ENCODE data around the gene NLK. TPM values are rescaled to one million over a fixed set of nuclear protein-coding genes. Genes with fewer than 3 reads are reported as not detected.
"Not testable (repeated sequence)": the region's sequence is repeated elsewhere in the genome, so short reads cannot be mapped to it uniquely, and the experiment has no call there.

NLK gene
- total and polyA plus RNA-seq, 2 donors: 18.8 to 23.5 TPM

GRCh38 chr17:28141313-28141712 is 98.8 kb downstream of the NLK start:
- WGBS: 96% methylated on average over 3 of the region's 3 CpGs

GRCh38 chr17:28141773-28142172 is 99.3 kb downstream of the NLK start:
- Histone ChIP-seq H3K27me3 (ENCODE audit: control insufficient read depth in 2 of 2, insufficient read depth in 1 of 2, low read length in 1 of 2) (no peaks in the 10 kb centered on the region), H3K9me3 (ENCODE audit: control insufficient read depth in 2 of 2, insufficient read depth in 1 of 2, low read length in 1 of 2) (no peaks in the 10 kb centered on the region), H3K4me1 (ENCODE audit: control insufficient read depth in 2 of 2, insufficient read depth in 2 of 2, low read length in 2 of 2) (no peaks in the 10 kb centered on the region), H3K36me3 (ENCODE audit: control insufficient read depth in 2 of 2, insufficient read depth in 2 of 2, low read length in 1 of 2) (no peaks in the 10 kb centered on the region), H3K27ac (ENCODE audit: low read depth in 1 of 2, low read length in 1 of 2) (no peak overlapping the region), H3K4me3 (ENCODE audit: low read length in 2 of 2) (no peak overlapping the region)
- 96% methylated on average over 1 of the region's 1 CpG for WGBS
- no peak for DNase-seq (ENCODE audit: low read depth in 6 of 9, low spot score in 9 of 9)

More at GRCh38 chr17:28141313-28141712, 98.8 kb downstream of the NLK start:
- no peaks in the 10 kb centered on the region for H3K27me3 ChIP-seq (ENCODE audit: control insufficient read depth in 2 of 2, insufficient read depth in 1 of 2, low read length in 1 of 2)
- no peaks in the 10 kb centered on the region for H3K36me3 ChIP-seq (ENCODE audit: control insufficient read depth in 2 of 2, insufficient read depth in 2 of 2, low read length in 1 of 2)
- no peaks in the 10 kb centered on the region for H3K9me3 ChIP-seq (ENCODE audit: control insufficient read depth in 2 of 2, insufficient read depth in 1 of 2, low read length in 1 of 2)
- DNase-seq (ENCODE audit: low read depth in 6 of 9, low spot score in 9 of 9): no peak
- H3K4me3 ChIP-seq (ENCODE audit: low read length in 2 of 2): no peak overlapping the region
- no peaks in the 10 kb centered on the region for H3K4me1 ChIP-seq (ENCODE audit: control insufficient read depth in 2 of 2, insufficient read depth in 2 of 2, low read length in 2 of 2)
- no peak overlapping the region for H3K27ac ChIP-seq (ENCODE audit: low read depth in 1 of 2, low read length in 1 of 2)

GRCh38 chr17:28142305-28142704 is 99.8 kb downstream of the NLK start:
- Histone ChIP-seq H3K27ac (ENCODE audit: low read depth in 1 of 2, low read length in 1 of 2) (no peak overlapping the region), H3K4me3 (ENCODE audit: low read length in 2 of 2) (no peak overlapping the region), H3K27me3 (ENCODE audit: control insufficient read depth in 2 of 2, insufficient read depth in 1 of 2, low read length in 1 of 2) (no peaks in the 10 kb centered on the region), H3K36me3 (ENCODE audit: control insufficient read depth in 2 of 2, insufficient read depth in 2 of 2, low read length in 1 of 2) (no peaks in the 10 kb centered on the region), H3K9me3 (ENCODE audit: control insufficient read depth in 2 of 2, insufficient read depth in 1 of 2, low read length in 1 of 2) (no peaks in the 10 kb centered on the region), H3K4me1 (ENCODE audit: control insufficient read depth in 2 of 2, insufficient read depth in 2 of 2, low read length in 2 of 2) (no peaks in the 10 kb centered on the region)
- WGBS: 90% methylated on average over 5 of the region's 5 CpGs
- no peak for DNase-seq (ENCODE audit: low read depth in 6 of 9, low spot score in 9 of 9)

GRCh38 chr17:28144019-28144418 is 101.5 kb downstream of the NLK start:
- Histone ChIP-seq H3K9me3 (ENCODE audit: control insufficient read depth in 2 of 2, insufficient read depth in 1 of 2, low read length in 1 of 2) (no peaks in the 10 kb centered on the region), H3K36me3 (ENCODE audit: control insufficient read depth in 2 of 2, insufficient read depth in 2 of 2, low read length in 1 of 2) (no peaks in the 10 kb centered on the region), H3K4me1 (ENCODE audit: control insufficient read depth in 2 of 2, insufficient read depth in 2 of 2, low read length in 2 of 2) (no peaks in the 10 kb centered on the region), H3K27me3 (ENCODE audit: control insufficient read depth in 2 of 2, insufficient read depth in 1 of 2, low read length in 1 of 2) (no peaks in the 10 kb centered on the region), H3K4me3 (ENCODE audit: low read length in 2 of 2) (no peak overlapping the region), H3K27ac (ENCODE audit: low read depth in 1 of 2, low read length in 1 of 2) (no peak overlapping the region)
- 95% methylated on average over 3 of the region's 3 CpGs for WGBS
- no peak for DNase-seq (ENCODE audit: low read depth in 6 of 9, low spot score in 9 of 9)

- Histone ChIP-seq H3K4me3 (ENCODE audit: low read length in 2 of 2) (no peak overlapping the region), H3K27ac (ENCODE audit: low read depth in 1 of 2, low read length in 1 of 2) (no peak overlapping the region), H3K36me3 (ENCODE audit: control insufficient read depth in 2 of 2, insufficient read depth in 2 of 2, low read length in 1 of 2) (no peaks in the 10 kb centered on the region), H3K9me3 (ENCODE audit: control insufficient read depth in 2 of 2, insufficient read depth in 1 of 2, low read length in 1 of 2) (no peaks in the 10 kb centered on the region), H3K27me3 (ENCODE audit: control insufficient read depth in 2 of 2, insufficient read depth in 1 of 2, low read length in 1 of 2) (no peaks in the 10 kb centered on the region), H3K4me1 (ENCODE audit: control insufficient read depth in 2 of 2, insufficient read depth in 2 of 2, low read length in 2 of 2) (no peaks in the 10 kb centered on the region)
- WGBS: 91% methylated on average over 2 of the region's 2 CpGs
- DNase-seq (ENCODE audit: low read depth in 6 of 9, low spot score in 9 of 9): no peak
Measured at GRCh38 chr17:28145348-28145747, 102.9 kb downstream of the NLK start.

GRCh38 chr17:28147017-28147416 is 104.5 kb downstream of the NLK start:
- DNase-seq (ENCODE audit: low read depth in 6 of 9, low spot score in 9 of 9): no peak
- H3K4me3 ChIP-seq (ENCODE audit: low read length in 2 of 2): no peak overlapping the region

GRCh38 chr17:28151001-28151400 is 108.5 kb downstream of the NLK start:
- peak in 5 of 9 donors; percentile 13 to 66 (median 18) for DNase-seq (ENCODE audit: low read depth in 6 of 9, low spot score in 9 of 9)
- Histone ChIP-seq H3K4me3 (ENCODE audit: low read length in 2 of 2) (no peak overlapping the region), H3K9me3 (ENCODE audit: control insufficient read depth in 2 of 2, insufficient read depth in 1 of 2, low read length in 1 of 2) (no peaks in the 10 kb centered on the region), H3K36me3 (ENCODE audit: control insufficient read depth in 2 of 2, insufficient read depth in 2 of 2, low read length in 1 of 2) (no peaks in the 10 kb centered on the region), H3K27ac (ENCODE audit: low read depth in 1 of 2, low read length in 1 of 2) (no peak overlapping the region), H3K27me3 (ENCODE audit: control insufficient read depth in 2 of 2, insufficient read depth in 1 of 2, low read length in 1 of 2) (no peaks in the 10 kb centered on the region), H3K4me1 (ENCODE audit: control insufficient read depth in 2 of 2, insufficient read depth in 2 of 2, low read length in 2 of 2) (peaks cover 3% of the 10 kb centered on the region in 2 donors)
- WGBS: 57% methylated on average over 1 of the region's 1 CpG

More at GRCh38 chr17:28147017-28147416, 104.5 kb downstream of the NLK start:
- Histone ChIP-seq H3K36me3 (ENCODE audit: control insufficient read depth in 2 of 2, insufficient read depth in 2 of 2, low read length in 1 of 2) (no peaks in the 10 kb centered on the region), H3K9me3 (ENCODE audit: control insufficient read depth in 2 of 2, insufficient read depth in 1 of 2, low read length in 1 of 2) (no peaks in the 10 kb centered on the region), H3K27me3 (ENCODE audit: control insufficient read depth in 2 of 2, insufficient read depth in 1 of 2, low read length in 1 of 2) (no peaks in the 10 kb centered on the region), H3K27ac (ENCODE audit: low read depth in 1 of 2, low read length in 1 of 2) (no peak overlapping the region), H3K4me1 (ENCODE audit: control insufficient read depth in 2 of 2, insufficient read depth in 2 of 2, low read length in 2 of 2) (peaks cover 3% of the 10 kb centered on the region in 2 donors)

- Histone ChIP-seq H3K9me3 (ENCODE audit: control insufficient read depth in 2 of 2, insufficient read depth in 1 of 2, low read length in 1 of 2) (no peaks in the 10 kb centered on the region), H3K36me3 (ENCODE audit: control insufficient read depth in 2 of 2, insufficient read depth in 2 of 2, low read length in 1 of 2) (no peaks in the 10 kb centered on the region), H3K4me3 (ENCODE audit: low read length in 2 of 2) (no peak overlapping the region), H3K27me3 (ENCODE audit: control insufficient read depth in 2 of 2, insufficient read depth in 1 of 2, low read length in 1 of 2) (no peaks in the 10 kb centered on the region), H3K4me1 (ENCODE audit: control insufficient read depth in 2 of 2, insufficient read depth in 2 of 2, low read length in 2 of 2) (peaks cover 3% of the 10 kb centered on the region in 2 donors), H3K27ac (ENCODE audit: low read depth in 1 of 2, low read length in 1 of 2) (no peak overlapping the region)
- 94% methylated on average over 2 of the region's 2 CpGs for WGBS
- no peak for DNase-seq (ENCODE audit: low read depth in 6 of 9, low spot score in 9 of 9)
Measured at GRCh38 chr17:28154214-28154613, 111.7 kb downstream of the NLK start.

- not testable (repeated sequence) for H3K36me3 ChIP-seq (ENCODE audit: control insufficient read depth in 2 of 2, insufficient read depth in 2 of 2, low read length in 1 of 2); H3K27me3 ChIP-seq (ENCODE audit: control insufficient read depth in 2 of 2, insufficient read depth in 1 of 2, low read length in 1 of 2); H3K27ac ChIP-seq (ENCODE audit: low read depth in 1 of 2, low read length in 1 of 2); H3K4me3 ChIP-seq (ENCODE audit: low read length in 2 of 2); H3K9me3 ChIP-seq (ENCODE audit: control insufficient read depth in 2 of 2, insufficient read depth in 1 of 2, low read length in 1 of 2); DNase-seq (ENCODE audit: low read depth in 6 of 9, low spot score in 9 of 9); H3K4me1 ChIP-seq (ENCODE audit: control insufficient read depth in 2 of 2, insufficient read depth in 2 of 2, low read length in 2 of 2)
- 97% methylated on average over 4 of the region's 4 CpGs for WGBS
Measured at GRCh38 chr17:28155405-28155804, 112.9 kb downstream of the NLK start.

- Histone ChIP-seq H3K36me3 (ENCODE audit: control insufficient read depth in 2 of 2, insufficient read depth in 2 of 2, low read length in 1 of 2) (no peaks in the 10 kb centered on the region), H3K4me1 (ENCODE audit: control insufficient read depth in 2 of 2, insufficient read depth in 2 of 2, low read length in 2 of 2) (no peaks in the 10 kb centered on the region), H3K27ac (ENCODE audit: low read depth in 1 of 2, low read length in 1 of 2) (no peak overlapping the region), H3K27me3 (ENCODE audit: control insufficient read depth in 2 of 2, insufficient read depth in 1 of 2, low read length in 1 of 2) (no peaks in the 10 kb centered on the region), H3K4me3 (ENCODE audit: low read length in 2 of 2) (no peak overlapping the region), H3K9me3 (ENCODE audit: control insufficient read depth in 2 of 2, insufficient read depth in 1 of 2, low read length in 1 of 2) (no peaks in the 10 kb centered on the region)
- 93% methylated on average over 1 of the region's 1 CpG for WGBS
- no peak for DNase-seq (ENCODE audit: low read depth in 6 of 9, low spot score in 9 of 9)
Measured at GRCh38 chr17:28159004-28159403, 116.5 kb downstream of the NLK start.

Measured in thymus (tissue), 11 donors.